NCI-H510A (cell line): ENCODE results near the gene MOV10L1.
"Not testable (repeated sequence)": the region's sequence is repeated elsewhere in the genome, so short reads cannot be mapped to it uniquely, and the experiment has no call there.

Experiments
- DNase-seq: peaks from one replicate; lab custom pipeline; 2025; lab: John Stamatoyannopoulos, UW

The MOV10L1 gene

GRCh38 chr22:50078246-50078645, 11.6 kb upstream of the MOV10L1 start:
- no peak for DNase-seq

GRCh38 chr22:50078761-50079160, 11.0 kb upstream of the MOV10L1 start:
- DNase-seq = no peak

GRCh38 chr22:50080077-50080465, 9.7 kb upstream of the MOV10L1 start:
- no peak for DNase-seq

- DNase-seq = no peak
Observed at GRCh38 chr22:50081426-50082196, 8.2 kb upstream of the MOV10L1 start.

- no peak for DNase-seq
Observed at GRCh38 chr22:50082197-50082715, 7.5 kb upstream of the MOV10L1 start.

GRCh38 chr22:50082961-50083461, 6.8 kb upstream of the MOV10L1 start:
- no peak for DNase-seq

GRCh38 chr22:50083462-50084079, 6.2 kb upstream of the MOV10L1 start:
- no peak for DNase-seq

GRCh38 chr22:50084080-50084477, 5.7 kb upstream of the MOV10L1 start:
- no peak for DNase-seq

- DNase-seq = no peak
Observed at GRCh38 chr22:50084614-50085021, 5.2 kb upstream of the MOV10L1 start.

GRCh38 chr22:50085211-50085972, 4.4 kb upstream of the MOV10L1 start, which contains the start of gene MLC1:
MLC1 (minus strand) TSS chr22:50085426; CDS start chr22:50084902, 524 bp downstream.
- DNase-seq = no peak

- no peak for DNase-seq
Observed at GRCh38 chr22:50086526-50086925, 3.3 kb upstream of the MOV10L1 start.

GRCh38 chr22:50086975-50087374, 2.8 kb upstream of the MOV10L1 start:
- DNase-seq = not testable (repeated sequence)

GRCh38 chr22:50087646-50088045, 2.2 kb upstream of the MOV10L1 start:
- DNase-seq = no peak

- no peak for DNase-seq
Observed at GRCh38 chr22:50088096-50088495, 1.7 kb upstream of the MOV10L1 start.

- no peak for DNase-seq
Observed at GRCh38 chr22:50089231-50089630, 575 bp upstream of the MOV10L1 start.

- no peak for DNase-seq
Observed at GRCh38 chr22:50090412-50090714, 557 bp downstream of the MOV10L1 start.

- DNase-seq = no peak
Observed at GRCh38 chr22:50091092-50091768, 1.4 kb downstream of the MOV10L1 start.

GRCh38 chr22:50092342-50092741, 2.5 kb downstream of the MOV10L1 start:
- DNase-seq = no peak

- DNase-seq = no peak
Observed at GRCh38 chr22:50098052-50098451, 8.2 kb downstream of the MOV10L1 start.

- no peak for DNase-seq
Observed at GRCh38 chr22:50101870-50102565, 12.2 kb downstream of the MOV10L1 start.

- no peak for DNase-seq
Observed at GRCh38 chr22:50102946-50103345, 13.1 kb downstream of the MOV10L1 start.
